ENCODE measurements around the gene ZFYVE21. TPM values are rescaled to one million over a fixed set of nuclear protein-coding genes. Genes with fewer than 3 reads are reported as not detected.

Gene ZFYVE21
- total RNA-seq, 2 donors from 2014 or later = 43.7 to 71.6 TPM

DNA sequence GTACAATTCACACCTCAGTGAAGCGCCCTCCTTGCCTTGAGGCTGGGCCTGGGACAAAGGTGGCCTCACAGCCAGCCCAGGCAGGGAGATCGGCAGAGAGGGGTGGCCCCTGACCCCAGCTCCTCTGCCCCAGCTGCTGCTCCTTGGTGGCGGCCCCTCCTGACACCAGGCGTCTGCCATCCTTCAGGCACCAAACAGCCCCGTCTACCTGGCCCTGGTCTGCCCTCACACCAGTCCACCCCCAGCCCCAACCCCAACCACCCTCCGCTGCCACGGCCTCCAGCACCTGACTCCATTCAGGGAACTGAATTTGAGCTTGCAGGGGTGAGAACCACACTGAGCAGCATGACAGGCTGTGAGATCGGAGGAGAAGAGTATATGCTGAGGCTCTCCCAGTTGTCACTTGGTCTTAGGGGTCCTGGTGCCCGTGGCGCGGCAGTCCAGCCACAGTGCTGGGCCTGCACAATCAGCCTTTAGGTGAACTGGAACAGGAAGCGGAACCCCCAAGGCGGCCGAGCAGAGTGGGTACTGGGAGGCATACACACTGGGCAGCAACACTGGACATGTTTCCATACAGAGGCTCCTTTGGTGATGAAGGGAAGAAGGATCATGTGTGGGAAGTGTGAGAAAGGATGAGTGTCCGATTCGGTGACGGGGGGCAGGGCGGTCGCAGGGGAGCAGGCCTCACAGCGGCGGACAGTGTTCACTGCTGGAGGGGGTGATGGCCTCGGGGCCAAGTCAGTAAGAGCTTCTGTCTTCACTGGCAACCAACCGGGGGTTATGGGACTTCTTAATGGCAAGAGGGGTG lies 18.7 kb downstream of the ZFYVE21 start:
- Histone ChIP-seq H3K4me1 (peaks cover 0 to 40% of the 10 kb centered on the region in 2 donors), H3K4me3 (no peak overlapping the region), H3K9me3 (no peaks in the 10 kb centered on the region), H3K36me3 (peaks cover 86% of the 10 kb centered on the region), H3K27me3 (no peaks in the 10 kb centered on the region), H3K27ac (peak overlapping the region in 1 of 2 donors; percentile 42)
- DNase-seq (ENCODE audit: low spot score) = no peak
- TF ChIP-seq, protein P1, sequence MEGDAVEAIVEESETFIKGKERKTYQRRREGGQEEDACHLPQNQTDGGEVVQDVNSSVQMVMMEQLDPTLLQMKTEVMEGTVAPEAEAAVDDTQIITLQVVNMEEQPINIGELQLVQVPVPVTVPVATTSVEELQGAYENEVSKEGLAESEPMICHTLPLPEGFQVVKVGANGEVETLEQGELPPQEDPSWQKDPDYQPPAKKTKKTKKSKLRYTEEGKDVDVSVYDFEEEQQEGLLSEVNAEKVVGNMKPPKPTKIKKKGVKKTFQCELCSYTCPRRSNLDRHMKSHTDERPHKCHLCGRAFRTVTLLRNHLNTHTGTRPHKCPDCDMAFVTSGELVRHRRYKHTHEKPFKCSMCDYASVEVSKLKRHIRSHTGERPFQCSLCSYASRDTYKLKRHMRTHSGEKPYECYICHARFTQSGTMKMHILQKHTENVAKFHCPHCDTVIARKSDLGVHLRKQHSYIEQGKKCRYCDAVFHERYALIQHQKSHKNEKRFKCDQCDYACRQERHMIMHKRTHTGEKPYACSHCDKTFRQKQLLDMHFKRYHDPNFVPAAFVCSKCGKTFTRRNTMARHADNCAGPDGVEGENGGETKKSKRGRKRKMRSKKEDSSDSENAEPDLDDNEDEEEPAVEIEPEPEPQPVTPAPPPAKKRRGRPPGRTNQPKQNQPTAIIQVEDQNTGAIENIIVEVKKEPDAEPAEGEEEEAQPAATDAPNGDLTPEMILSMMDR (IDR thresholded peaks at IDR 0.05) = no peak

DNA sequence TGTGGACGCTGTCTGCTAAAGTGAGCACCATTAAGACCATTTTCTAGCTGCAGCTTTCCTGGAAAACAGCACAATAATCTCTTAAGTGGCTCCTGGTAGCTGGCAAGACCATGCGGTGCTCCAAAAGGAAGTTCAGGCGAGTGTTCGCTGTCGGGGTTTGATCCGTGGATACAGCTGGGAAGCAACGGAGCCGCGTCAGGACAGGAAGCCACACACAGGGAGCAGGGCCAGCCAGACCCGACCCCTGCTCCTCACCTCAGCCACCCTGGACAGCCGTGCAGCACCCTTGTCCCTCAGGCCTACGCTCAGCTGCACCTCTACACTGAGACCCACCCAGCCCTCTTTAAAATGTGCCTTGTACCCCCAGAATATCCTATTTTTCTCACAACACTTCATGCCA lies 19.4 kb downstream of the ZFYVE21 start:
- peaks cover 86% of the 10 kb centered on the region for H3K36me3 ChIP-seq
- TF ChIP-seq, protein P1 (IDR thresholded peaks at IDR 0.05) = no peak
- no peaks in the 10 kb centered on the region for H3K9me3 ChIP-seq
- H3K4me1 ChIP-seq = peaks cover 0 to 32% of the 10 kb centered on the region in 2 donors
- peak overlapping the region; percentile 29 to 42 for H3K27ac ChIP-seq
- no peak for DNase-seq (ENCODE audit: low spot score)
- no peaks in the 10 kb centered on the region for H3K27me3 ChIP-seq
- H3K4me3 ChIP-seq = no peak overlapping the region

DNA sequence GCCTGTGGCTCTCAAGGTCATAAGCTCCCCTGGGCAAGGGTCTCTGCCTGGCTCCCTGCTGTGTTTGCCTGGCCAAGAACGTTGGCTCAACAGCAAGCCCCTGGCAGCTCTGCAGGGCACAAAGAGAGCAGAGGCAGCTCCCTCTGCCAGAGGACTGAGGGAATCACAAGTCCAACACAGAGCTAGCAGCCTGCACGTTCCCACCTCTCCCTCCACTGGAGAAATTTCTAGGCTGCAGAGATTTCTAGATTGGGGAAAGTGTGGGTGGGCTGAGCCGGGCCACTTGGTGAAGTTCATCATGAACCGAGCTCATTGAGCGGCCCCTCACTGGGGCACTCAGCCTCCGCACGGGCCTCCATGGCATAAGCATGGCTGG lies 19.8 kb downstream of the ZFYVE21 start:
- Histone ChIP-seq H3K36me3 (peaks cover 88% of the 10 kb centered on the region), H3K27me3 (no peaks in the 10 kb centered on the region), H3K27ac (peak overlapping the region; percentile 29 to 42), H3K4me1 (peaks cover 0 to 28% of the 10 kb centered on the region in 2 donors), H3K9me3 (no peaks in the 10 kb centered on the region), H3K4me3 (no peak overlapping the region)
- TF ChIP-seq, protein P1 (IDR thresholded peaks at IDR 0.05) = peak in 1 of 2 donors; percentile 37
- DNase-seq (ENCODE audit: low spot score) = no peak

DNA sequence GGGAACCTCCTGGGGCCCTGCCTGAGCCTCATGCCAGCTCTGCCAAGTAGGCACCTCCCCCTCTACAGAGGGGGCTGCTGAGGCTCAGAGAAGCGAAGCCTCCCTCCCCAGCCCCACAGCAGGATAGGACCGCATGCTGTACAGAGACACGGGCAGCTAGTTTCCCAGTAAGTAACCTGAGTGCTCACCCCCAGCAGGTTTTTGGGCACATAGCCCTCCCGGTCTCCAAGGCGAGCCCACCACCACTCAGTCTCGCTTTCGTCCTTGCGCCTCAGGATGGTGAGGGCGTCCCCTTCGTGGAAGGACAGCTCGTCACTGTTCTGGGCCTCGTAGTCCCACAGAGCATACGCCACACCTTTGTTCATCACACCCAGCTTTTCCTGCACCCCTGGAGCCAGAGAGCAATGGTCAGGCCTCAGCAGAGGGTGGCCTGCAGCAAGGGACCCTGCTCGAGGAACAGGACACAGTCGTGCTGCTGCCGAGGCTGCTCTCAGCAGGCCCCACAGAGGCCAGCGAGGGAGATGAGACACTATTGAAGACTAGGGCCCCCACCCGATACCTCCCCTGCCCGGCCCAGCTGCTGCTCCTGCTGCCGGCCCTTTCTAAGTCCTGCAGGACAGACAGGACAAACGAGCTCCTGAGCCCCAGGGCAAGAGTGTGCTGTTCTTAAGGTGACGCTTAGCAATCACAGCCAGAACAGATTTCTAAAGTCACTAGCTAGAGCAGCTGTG lies 20.4 kb downstream of the ZFYVE21 start:
- H3K27me3 ChIP-seq = no peaks in the 10 kb centered on the region
- no peak for DNase-seq (ENCODE audit: low spot score)

DNA sequence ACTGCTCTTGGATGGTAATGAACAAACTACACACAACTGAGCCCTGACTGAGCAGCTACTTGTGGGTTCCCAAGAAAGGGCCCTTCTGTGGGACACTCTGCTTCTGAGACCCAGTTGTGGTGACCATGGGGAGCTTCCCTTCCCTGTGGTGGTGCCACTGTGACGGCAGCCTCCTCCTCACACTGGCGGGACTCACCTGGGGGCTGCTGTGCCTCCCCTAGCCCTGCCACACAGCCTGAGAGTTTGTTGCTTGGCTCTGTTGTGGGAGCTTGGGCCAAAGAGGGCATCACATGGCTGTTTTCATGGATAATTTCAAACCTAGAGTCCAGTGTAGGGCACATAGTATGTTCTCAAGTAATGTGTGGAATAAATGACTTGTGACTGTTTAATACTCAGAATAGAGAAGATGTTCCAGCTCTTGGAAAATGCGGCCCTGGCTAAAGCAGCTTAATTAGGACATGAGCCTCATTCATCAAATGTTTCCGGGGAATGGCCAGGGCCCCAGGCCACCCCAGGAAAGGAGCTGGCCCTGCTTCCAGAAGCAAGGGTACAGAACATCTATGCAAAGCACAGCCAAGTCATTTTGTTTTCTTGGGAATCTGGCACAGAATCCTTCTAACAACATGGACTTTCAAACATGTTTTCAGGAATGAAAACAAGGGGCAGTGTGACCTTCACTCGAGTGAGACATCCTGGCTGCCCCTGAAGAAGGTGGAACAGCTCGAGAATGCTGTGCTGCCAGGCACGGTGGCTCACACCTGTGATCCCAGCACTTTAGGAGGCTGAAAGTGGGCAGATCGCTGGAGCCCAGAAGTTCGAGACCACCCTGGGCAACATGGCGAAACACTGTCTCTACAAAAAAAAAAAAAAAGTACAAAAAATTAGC lies 21.2 kb downstream of the ZFYVE21 start:
- peaks cover 98% of the 10 kb centered on the region for H3K36me3 ChIP-seq
- no peak for DNase-seq (ENCODE audit: low spot score)

More for the DNA sequence above, 20.4 kb downstream of the ZFYVE21 start:
- Histone ChIP-seq H3K27ac (peak overlapping the region in 1 of 2 donors; percentile 42), H3K9me3 (no peaks in the 10 kb centered on the region), H3K4me3 (no peak overlapping the region), H3K36me3 (peaks cover 93% of the 10 kb centered on the region), H3K4me1 (peaks cover 0 to 27% of the 10 kb centered on the region in 2 donors)
- TF ChIP-seq, protein P1 (IDR thresholded peaks at IDR 0.05) = no peak

More for the DNA sequence above, 21.2 kb downstream of the ZFYVE21 start:
- Histone ChIP-seq H3K27ac (peak overlapping the region; percentile 23 to 29), H3K9me3 (no peaks in the 10 kb centered on the region), H3K27me3 (no peaks in the 10 kb centered on the region), H3K4me1 (peaks cover 0 to 30% of the 10 kb centered on the region in 2 donors), H3K4me3 (no peak overlapping the region)
- TF ChIP-seq, protein P1 (IDR thresholded peaks at IDR 0.05) = no peak
